BE2C (cell line): ENCODE data around the gene EFNA3.
A peak's percentile ranks its signal among the peaks of the same experiment; 100 is the strongest.

Experiments
- DNase-seq: peaks from one replicate; pipeline ENCODE4 v3.0.0-alpha.2; 2020
- H3K27me3 ChIP-seq: fragments of 250-450 bp; sonication (Bioruptor Pico); 2 replicates; pipeline ENCODE4 v1.5.1; 2020; ENCODE audit warnings: mild to moderate bottlenecking
- H3K36me3 ChIP-seq: fragments of 250-450 bp; sonication (Bioruptor Pico); 2 replicates; pipeline ENCODE4 v1.5.1; 2020; ENCODE audit warnings: mild to moderate bottlenecking
- H3K4me1 ChIP-seq: fragments of 250-450 bp; sonication (Bioruptor Pico); 2 replicates; pipeline ENCODE4 v1.5.1; 2020
- H3K4me3 ChIP-seq: 2 replicates; pipeline ENCODE4 v1.5.1; 2011; ENCODE audit warnings: low read depth, low read length
- H3K9me3 ChIP-seq: fragments of 250-450 bp; sonication (Bioruptor Pico); 2 replicates; pipeline ENCODE4 v1.5.1; 2020
- TF ChIP-seq, protein P1 (sequence below): IDR thresholded peaks from 2 replicates; pipeline ENCODE4 v1.5.1; 2012; ENCODE audit warnings: mild to moderate bottlenecking, low read depth, low read length

EFNA3 gene

DNA sequence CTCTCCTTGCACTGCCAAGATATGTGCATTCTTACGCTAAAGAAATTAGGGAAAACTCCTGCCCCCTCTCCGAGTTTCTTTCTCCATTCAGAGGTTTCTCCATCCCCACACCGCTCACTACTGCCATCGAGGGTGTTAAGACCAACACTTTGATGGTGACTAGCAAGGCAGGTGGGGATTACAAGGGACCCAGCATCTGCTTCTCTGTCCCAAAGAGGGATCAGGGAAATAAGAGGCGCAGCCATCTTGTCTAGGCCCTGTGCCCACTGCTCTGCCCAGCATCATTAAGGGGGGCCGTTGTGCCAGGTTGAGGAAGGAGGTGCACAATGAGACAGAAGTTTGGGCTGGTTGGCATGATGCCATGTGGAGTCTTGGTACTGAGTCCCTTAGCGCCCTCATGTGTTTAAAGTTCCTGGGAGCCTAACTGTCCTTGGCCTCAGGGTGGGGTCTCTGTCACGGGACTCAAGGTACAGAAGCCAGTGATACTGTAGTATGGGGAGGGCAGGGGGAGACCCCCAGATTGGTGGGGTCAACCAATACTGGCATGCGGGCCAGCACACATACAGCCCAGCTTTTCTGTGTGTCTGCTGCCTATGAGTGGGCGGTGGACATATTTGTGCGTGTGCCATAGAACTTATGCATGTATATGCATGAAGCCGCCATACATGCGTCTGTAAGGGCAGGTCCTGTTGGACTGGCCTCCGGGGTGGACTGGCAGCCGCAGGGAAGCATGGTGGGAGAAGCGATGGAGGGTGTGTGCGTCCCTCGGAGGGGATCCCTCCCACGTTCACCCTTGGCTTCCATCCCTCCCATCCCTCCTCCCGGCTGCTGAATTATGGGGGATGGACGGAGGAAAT is 5.5 kb downstream of the EFNA3 start:
- H3K27me3 ChIP-seq: peaks cover 39% of the 10 kb centered on the region
- TF ChIP-seq, protein P1, sequence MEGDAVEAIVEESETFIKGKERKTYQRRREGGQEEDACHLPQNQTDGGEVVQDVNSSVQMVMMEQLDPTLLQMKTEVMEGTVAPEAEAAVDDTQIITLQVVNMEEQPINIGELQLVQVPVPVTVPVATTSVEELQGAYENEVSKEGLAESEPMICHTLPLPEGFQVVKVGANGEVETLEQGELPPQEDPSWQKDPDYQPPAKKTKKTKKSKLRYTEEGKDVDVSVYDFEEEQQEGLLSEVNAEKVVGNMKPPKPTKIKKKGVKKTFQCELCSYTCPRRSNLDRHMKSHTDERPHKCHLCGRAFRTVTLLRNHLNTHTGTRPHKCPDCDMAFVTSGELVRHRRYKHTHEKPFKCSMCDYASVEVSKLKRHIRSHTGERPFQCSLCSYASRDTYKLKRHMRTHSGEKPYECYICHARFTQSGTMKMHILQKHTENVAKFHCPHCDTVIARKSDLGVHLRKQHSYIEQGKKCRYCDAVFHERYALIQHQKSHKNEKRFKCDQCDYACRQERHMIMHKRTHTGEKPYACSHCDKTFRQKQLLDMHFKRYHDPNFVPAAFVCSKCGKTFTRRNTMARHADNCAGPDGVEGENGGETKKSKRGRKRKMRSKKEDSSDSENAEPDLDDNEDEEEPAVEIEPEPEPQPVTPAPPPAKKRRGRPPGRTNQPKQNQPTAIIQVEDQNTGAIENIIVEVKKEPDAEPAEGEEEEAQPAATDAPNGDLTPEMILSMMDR: no peak; the same call in 1 of the 2 replicates
- no peaks in the 10 kb centered on the region for H3K9me3 ChIP-seq
- no peaks in the 10 kb centered on the region for H3K36me3 ChIP-seq
- H3K4me1 ChIP-seq: peaks cover 8% of the 10 kb centered on the region
- peak overlapping the region; percentile 77 for H3K4me3 ChIP-seq
- DNase-seq: no peak

DNA sequence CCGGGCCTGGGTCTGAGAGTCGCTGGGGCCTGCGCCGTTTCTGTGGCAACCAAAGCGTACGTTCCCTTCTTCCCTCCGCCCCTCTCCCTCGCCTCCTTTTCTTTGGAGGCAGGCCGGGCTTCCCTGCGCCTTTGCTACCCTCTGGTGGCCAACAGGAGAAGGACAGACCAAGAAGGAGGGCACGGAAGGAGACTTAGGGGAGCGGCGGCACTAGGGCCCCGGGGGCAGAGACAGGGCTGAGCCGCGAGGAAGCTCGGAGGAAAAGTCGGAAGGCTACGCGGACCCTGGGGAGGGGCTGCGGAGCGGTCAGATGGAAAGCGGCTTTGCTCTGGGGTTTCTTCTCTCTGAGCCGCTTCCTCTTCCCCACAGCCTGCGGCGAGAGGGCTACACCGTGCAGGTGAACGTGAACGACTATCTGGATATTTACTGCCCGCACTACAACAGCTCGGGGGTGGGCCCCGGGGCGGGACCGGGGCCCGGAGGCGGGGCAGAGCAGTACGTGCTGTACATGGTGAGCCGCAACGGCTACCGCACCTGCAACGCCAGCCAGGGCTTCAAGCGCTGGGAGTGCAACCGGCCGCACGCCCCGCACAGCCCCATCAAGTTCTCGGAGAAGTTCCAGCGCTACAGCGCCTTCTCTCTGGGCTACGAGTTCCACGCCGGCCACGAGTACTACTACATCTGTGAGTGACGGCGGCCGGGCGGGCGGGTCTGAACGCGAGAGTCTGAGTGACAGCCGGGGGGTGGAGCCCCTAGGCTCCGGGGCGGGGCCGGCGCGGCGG is 6.3 kb downstream of the EFNA3 start:
- Histone ChIP-seq H3K9me3 (no peaks in the 10 kb centered on the region), H3K4me3 (peak overlapping the region; percentile 77), H3K36me3 (no peaks in the 10 kb centered on the region), H3K27me3 (peaks cover 31% of the 10 kb centered on the region), H3K4me1 (peaks cover 8% of the 10 kb centered on the region)
- peak; percentile 96 for DNase-seq
- TF ChIP-seq, protein P1: peak; percentile 90

DNA sequence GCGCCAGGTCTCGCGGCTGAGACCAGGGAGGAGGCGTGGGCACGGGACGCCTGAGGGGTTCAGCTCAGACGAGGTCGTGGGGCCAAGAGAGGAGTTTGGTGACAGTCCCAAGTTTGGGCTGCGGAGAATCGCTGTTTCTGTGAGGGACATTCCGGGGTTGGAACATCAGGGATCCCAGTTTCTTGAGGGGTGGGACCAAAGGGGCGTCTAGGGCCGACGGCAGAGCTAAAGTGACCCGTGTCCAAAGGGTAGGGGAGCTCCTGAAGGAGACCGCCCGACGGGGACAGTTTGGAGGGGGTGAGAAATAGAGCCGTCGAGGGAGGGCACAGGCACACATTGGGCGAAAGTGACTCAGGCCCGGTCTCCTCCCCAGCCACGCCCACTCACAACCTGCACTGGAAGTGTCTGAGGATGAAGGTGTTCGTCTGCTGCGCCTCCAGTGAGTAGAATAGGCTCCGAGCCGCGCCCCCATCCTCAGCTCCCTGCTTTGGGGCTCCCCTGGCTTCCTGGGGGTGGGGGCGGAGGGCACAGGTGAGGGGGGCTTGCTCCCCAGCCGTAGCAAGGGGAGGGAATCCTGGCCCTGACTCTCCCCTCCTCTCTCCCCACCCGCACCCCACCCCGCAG is 7.0 kb downstream of the EFNA3 start:
- no peak for DNase-seq
- Histone ChIP-seq H3K4me1 (peaks cover 5% of the 10 kb centered on the region), H3K9me3 (no peaks in the 10 kb centered on the region), H3K27me3 (peaks cover 24% of the 10 kb centered on the region), H3K36me3 (no peaks in the 10 kb centered on the region), H3K4me3 (peak overlapping the region; percentile 77)
- TF ChIP-seq, protein P1: no peak

DNA sequence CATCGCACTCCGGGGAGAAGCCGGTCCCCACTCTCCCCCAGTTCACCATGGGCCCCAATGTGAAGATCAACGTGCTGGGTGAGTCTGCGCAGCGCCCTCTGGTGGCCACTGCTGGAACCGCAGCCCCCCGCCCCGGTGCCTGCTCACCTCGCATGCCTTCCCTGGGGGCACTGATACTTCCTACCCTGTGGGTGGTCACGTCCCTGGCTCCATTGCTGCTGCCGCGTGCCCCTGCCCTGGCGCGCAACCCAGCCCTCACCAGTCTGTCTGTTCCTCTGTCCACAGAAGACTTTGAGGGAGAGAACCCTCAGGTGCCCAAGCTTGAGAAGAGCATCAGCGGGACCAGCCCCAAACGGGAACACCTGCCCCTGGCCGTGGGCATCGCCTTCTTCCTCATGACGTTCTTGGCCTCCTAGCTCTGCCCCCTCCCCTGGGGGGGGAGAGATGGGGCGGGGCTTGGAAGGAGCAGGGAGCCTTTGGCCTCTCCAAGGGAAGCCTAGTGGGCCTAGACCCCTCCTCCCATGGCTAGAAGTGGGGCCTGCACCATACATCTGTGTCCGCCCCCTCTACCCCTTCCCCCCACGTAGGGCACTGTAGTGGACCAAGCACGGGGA is 7.6 kb downstream of the EFNA3 start:
- TF ChIP-seq, protein P1: peak; percentile 84
- H3K4me3 ChIP-seq: peak overlapping the region; percentile 77
- no peaks in the 10 kb centered on the region for H3K9me3 ChIP-seq
- peaks cover 18% of the 10 kb centered on the region for H3K27me3 ChIP-seq
- H3K36me3 ChIP-seq: no peaks in the 10 kb centered on the region
- peak; percentile 78 for DNase-seq
- H3K4me1 ChIP-seq: peaks cover 9% of the 10 kb centered on the region

DNA sequence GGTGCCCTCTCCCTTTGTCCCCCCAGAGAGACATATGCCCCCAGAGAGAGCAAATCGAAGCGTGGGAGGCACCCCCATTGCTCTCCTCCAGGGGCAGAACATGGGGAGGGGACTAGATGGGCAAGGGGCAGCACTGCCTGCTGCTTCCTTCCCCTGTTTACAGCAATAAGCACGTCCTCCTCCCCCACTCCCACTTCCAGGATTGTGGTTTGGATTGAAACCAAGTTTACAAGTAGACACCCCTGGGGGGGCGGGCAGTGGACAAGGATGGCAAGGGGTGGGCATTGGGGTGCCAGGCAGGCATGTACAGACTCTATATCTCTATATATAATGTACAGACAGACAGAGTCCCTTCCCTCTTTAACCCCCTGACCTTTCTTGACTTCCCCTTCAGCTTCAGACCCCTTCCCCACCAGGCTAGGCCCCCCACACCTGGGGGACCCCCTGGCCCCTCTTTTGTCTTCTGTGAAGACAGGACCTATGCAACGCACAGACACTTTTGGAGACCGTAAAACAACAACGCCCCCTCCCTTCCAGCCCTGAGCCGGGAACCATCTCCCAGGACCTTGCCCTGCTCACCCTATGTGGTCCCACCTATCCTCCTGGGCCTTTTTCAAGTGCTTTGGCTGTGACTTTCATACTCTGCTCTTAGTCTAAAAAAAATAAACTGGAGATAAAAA is 8.4 kb downstream of the EFNA3 start:
- H3K4me1 ChIP-seq: peaks cover 9% of the 10 kb centered on the region
- H3K36me3 ChIP-seq: no peaks in the 10 kb centered on the region
- H3K9me3 ChIP-seq: no peaks in the 10 kb centered on the region
- TF ChIP-seq, protein P1: peak; percentile 22; the same call in 1 of the 2 replicates
- DNase-seq: no peak
- H3K4me3 ChIP-seq: no peak overlapping the region
- peaks cover 10% of the 10 kb centered on the region for H3K27me3 ChIP-seq
